ENCODE data around the gene A2ML1.
"Not testable (repeated sequence)": the region's sequence is repeated elsewhere in the genome, so short reads cannot be mapped to it uniquely, and the experiment has no call there.

Gene A2ML1

GRCh38 chr12:8818526-8818925, 3.9 kb upstream of the A2ML1 start:
- no peak overlapping the region for H3K27ac ChIP-seq (ENCODE audit: low read length)
- H3K9me3 ChIP-seq (ENCODE audit: control insufficient read depth in 2 of 2, low read length in 2 of 2) = no peaks in the 10 kb centered on the region
- no peaks in the 10 kb centered on the region for H3K27me3 ChIP-seq (ENCODE audit: control insufficient read depth in 1 of 2, insufficient read depth in 2 of 2, low read length in 2 of 2)
- no peak overlapping the region for H3K4me3 ChIP-seq (ENCODE audit: low read length in 2 of 2)
- no peaks in the 10 kb centered on the region for H3K36me3 ChIP-seq (ENCODE audit: control insufficient read depth in 2 of 2, insufficient read depth in 2 of 2, low read length in 2 of 2)
- H3K4me1 ChIP-seq (ENCODE audit: control insufficient read depth, insufficient read depth, low read length) = no peaks in the 10 kb centered on the region
- no peak overlapping the region for H3K9ac ChIP-seq (ENCODE audit: low read length in 2 of 2)

GRCh38 chr12:8819666-8819980, 2.8 kb upstream of the A2ML1 start:
- Histone ChIP-seq H3K9ac (ENCODE audit: low read length in 2 of 2) (no peak overlapping the region), H3K4me1 (ENCODE audit: control insufficient read depth, insufficient read depth, low read length) (no peaks in the 10 kb centered on the region), H3K36me3 (ENCODE audit: control insufficient read depth in 2 of 2, insufficient read depth in 2 of 2, low read length in 2 of 2) (no peaks in the 10 kb centered on the region), H3K9me3 (ENCODE audit: control insufficient read depth in 2 of 2, low read length in 2 of 2) (no peaks in the 10 kb centered on the region), H3K27ac (ENCODE audit: low read length) (no peak overlapping the region), H3K27me3 (ENCODE audit: control insufficient read depth in 1 of 2, insufficient read depth in 2 of 2, low read length in 2 of 2) (no peaks in the 10 kb centered on the region), H3K4me3 (ENCODE audit: low read length in 2 of 2) (no peak overlapping the region)

- H3K4me1 ChIP-seq (ENCODE audit: control insufficient read depth, insufficient read depth, low read length); H3K9me3 ChIP-seq (ENCODE audit: control insufficient read depth in 2 of 2, low read length in 2 of 2); H3K36me3 ChIP-seq (ENCODE audit: control insufficient read depth in 2 of 2, insufficient read depth in 2 of 2, low read length in 2 of 2); H3K27me3 ChIP-seq (ENCODE audit: control insufficient read depth in 1 of 2, insufficient read depth in 2 of 2, low read length in 2 of 2); H3K27ac ChIP-seq (ENCODE audit: low read length); H3K9ac ChIP-seq (ENCODE audit: low read length in 2 of 2); H3K4me3 ChIP-seq (ENCODE audit: low read length in 2 of 2): not testable (repeated sequence)
Measured at GRCh38 chr12:8820676-8821407, 1.6 kb upstream of the A2ML1 start.

- Histone ChIP-seq H3K27ac (ENCODE audit: low read length) (no peak overlapping the region), H3K36me3 (ENCODE audit: control insufficient read depth in 2 of 2, insufficient read depth in 2 of 2, low read length in 2 of 2) (no peaks in the 10 kb centered on the region), H3K9me3 (ENCODE audit: control insufficient read depth in 2 of 2, low read length in 2 of 2) (no peaks in the 10 kb centered on the region), H3K4me3 (ENCODE audit: low read length in 2 of 2) (no peak overlapping the region), H3K9ac (ENCODE audit: low read length in 2 of 2) (no peak overlapping the region), H3K27me3 (ENCODE audit: control insufficient read depth in 1 of 2, insufficient read depth in 2 of 2, low read length in 2 of 2) (no peaks in the 10 kb centered on the region), H3K4me1 (ENCODE audit: control insufficient read depth, insufficient read depth, low read length) (no peaks in the 10 kb centered on the region)
Measured at GRCh38 chr12:8821591-8821990, 830 bp upstream of the A2ML1 start.

GRCh38 chr12:8823565-8824300, 1.3 kb downstream of the A2ML1 start:
- Histone ChIP-seq H3K4me3 (ENCODE audit: low read length in 2 of 2) (no peak overlapping the region), H3K27ac (ENCODE audit: low read length) (no peak overlapping the region), H3K36me3 (ENCODE audit: control insufficient read depth in 2 of 2, insufficient read depth in 2 of 2, low read length in 2 of 2) (no peaks in the 10 kb centered on the region), H3K9ac (ENCODE audit: low read length in 2 of 2) (no peak overlapping the region), H3K4me1 (ENCODE audit: control insufficient read depth, insufficient read depth, low read length) (no peaks in the 10 kb centered on the region), H3K9me3 (ENCODE audit: control insufficient read depth in 2 of 2, low read length in 2 of 2) (no peaks in the 10 kb centered on the region), H3K27me3 (ENCODE audit: control insufficient read depth in 1 of 2, insufficient read depth in 2 of 2, low read length in 2 of 2) (no peaks in the 10 kb centered on the region)

- no peak overlapping the region for H3K27ac ChIP-seq (ENCODE audit: low read length)
- H3K4me1 ChIP-seq (ENCODE audit: control insufficient read depth, insufficient read depth, low read length) = no peaks in the 10 kb centered on the region
- H3K9ac ChIP-seq (ENCODE audit: low read length in 2 of 2) = no peak overlapping the region
- no peaks in the 10 kb centered on the region for H3K36me3 ChIP-seq (ENCODE audit: control insufficient read depth in 2 of 2, insufficient read depth in 2 of 2, low read length in 2 of 2)
- no peak overlapping the region for H3K4me3 ChIP-seq (ENCODE audit: low read length in 2 of 2)
- H3K9me3 ChIP-seq (ENCODE audit: control insufficient read depth in 2 of 2, low read length in 2 of 2) = no peaks in the 10 kb centered on the region
- H3K27me3 ChIP-seq (ENCODE audit: control insufficient read depth in 1 of 2, insufficient read depth in 2 of 2, low read length in 2 of 2) = no peaks in the 10 kb centered on the region
Measured at GRCh38 chr12:8827551-8828256, 5.3 kb downstream of the A2ML1 start.

GRCh38 chr12:8828257-8829124, 6.1 kb downstream of the A2ML1 start:
- Histone ChIP-seq H3K36me3 (ENCODE audit: control insufficient read depth in 2 of 2, insufficient read depth in 2 of 2, low read length in 2 of 2) (no peaks in the 10 kb centered on the region), H3K9ac (ENCODE audit: low read length in 2 of 2) (no peak overlapping the region), H3K27ac (ENCODE audit: low read length) (no peak overlapping the region), H3K4me3 (ENCODE audit: low read length in 2 of 2) (no peak overlapping the region), H3K27me3 (ENCODE audit: control insufficient read depth in 1 of 2, insufficient read depth in 2 of 2, low read length in 2 of 2) (no peaks in the 10 kb centered on the region), H3K4me1 (ENCODE audit: control insufficient read depth, insufficient read depth, low read length) (no peaks in the 10 kb centered on the region), H3K9me3 (ENCODE audit: control insufficient read depth in 2 of 2, low read length in 2 of 2) (no peaks in the 10 kb centered on the region)

GRCh38 chr12:8829125-8829518, 6.7 kb downstream of the A2ML1 start:
- Histone ChIP-seq H3K9ac (ENCODE audit: low read length in 2 of 2) (no peak overlapping the region), H3K27ac (ENCODE audit: low read length) (no peak overlapping the region), H3K36me3 (ENCODE audit: control insufficient read depth in 2 of 2, insufficient read depth in 2 of 2, low read length in 2 of 2) (no peaks in the 10 kb centered on the region), H3K4me3 (ENCODE audit: low read length in 2 of 2) (no peak overlapping the region), H3K27me3 (ENCODE audit: control insufficient read depth in 1 of 2, insufficient read depth in 2 of 2, low read length in 2 of 2) (no peaks in the 10 kb centered on the region), H3K4me1 (ENCODE audit: control insufficient read depth, insufficient read depth, low read length) (no peaks in the 10 kb centered on the region), H3K9me3 (ENCODE audit: control insufficient read depth in 2 of 2, low read length in 2 of 2) (no peaks in the 10 kb centered on the region)

- Histone ChIP-seq H3K36me3 (ENCODE audit: control insufficient read depth in 2 of 2, insufficient read depth in 2 of 2, low read length in 2 of 2) (no peaks in the 10 kb centered on the region), H3K4me3 (ENCODE audit: low read length in 2 of 2) (no peak overlapping the region), H3K4me1 (ENCODE audit: control insufficient read depth, insufficient read depth, low read length) (no peaks in the 10 kb centered on the region), H3K27ac (ENCODE audit: low read length) (no peak overlapping the region), H3K27me3 (ENCODE audit: control insufficient read depth in 1 of 2, insufficient read depth in 2 of 2, low read length in 2 of 2) (no peaks in the 10 kb centered on the region), H3K9ac (ENCODE audit: low read length in 2 of 2) (no peak overlapping the region), H3K9me3 (ENCODE audit: control insufficient read depth in 2 of 2, low read length in 2 of 2) (no peaks in the 10 kb centered on the region)
Measured at GRCh38 chr12:8829621-8830020, 7.2 kb downstream of the A2ML1 start.

- Histone ChIP-seq H3K27me3 (ENCODE audit: control insufficient read depth in 1 of 2, insufficient read depth in 2 of 2, low read length in 2 of 2) (no peaks in the 10 kb centered on the region), H3K4me1 (ENCODE audit: control insufficient read depth, insufficient read depth, low read length) (no peaks in the 10 kb centered on the region), H3K27ac (ENCODE audit: low read length) (no peak overlapping the region), H3K36me3 (ENCODE audit: control insufficient read depth in 2 of 2, insufficient read depth in 2 of 2, low read length in 2 of 2) (no peaks in the 10 kb centered on the region), H3K4me3 (ENCODE audit: low read length in 2 of 2) (no peak overlapping the region), H3K9ac (ENCODE audit: low read length in 2 of 2) (no peak overlapping the region), H3K9me3 (ENCODE audit: control insufficient read depth in 2 of 2, low read length in 2 of 2) (no peaks in the 10 kb centered on the region)
Measured at GRCh38 chr12:8831116-8831515, 8.7 kb downstream of the A2ML1 start.
